Uterus (tissue), 2 donors: ENCODE results near the gene ABAT.

Experiments
- POLR2A ChIP-seq, 2 donors: fragments of 450-650 bp; IDR thresholded peaks; one replicate each; pipeline ENCODE4 v1.6.1; 2016; ENCODE audit warnings: antibody characterized with exemption in 2 of 2, mild to moderate bottlenecking in 1 of 2, moderate library complexity in 1 of 2
- TF ChIP-seq, protein P1 (sequence below), 4 experiments: fragments of 200-600 bp in 2 of 4; fragments of 450-650 bp in 2 of 4; sonication (generic) in 2 of 4; IDR thresholded peaks; one replicate each; pipeline ENCODE4 v1.5.1; 2016 to 2019; ENCODE audit warnings: antibody characterized with exemption in 4 of 4, mild to moderate bottlenecking in 2 of 4, moderate library complexity in 1 of 4

DNA sequence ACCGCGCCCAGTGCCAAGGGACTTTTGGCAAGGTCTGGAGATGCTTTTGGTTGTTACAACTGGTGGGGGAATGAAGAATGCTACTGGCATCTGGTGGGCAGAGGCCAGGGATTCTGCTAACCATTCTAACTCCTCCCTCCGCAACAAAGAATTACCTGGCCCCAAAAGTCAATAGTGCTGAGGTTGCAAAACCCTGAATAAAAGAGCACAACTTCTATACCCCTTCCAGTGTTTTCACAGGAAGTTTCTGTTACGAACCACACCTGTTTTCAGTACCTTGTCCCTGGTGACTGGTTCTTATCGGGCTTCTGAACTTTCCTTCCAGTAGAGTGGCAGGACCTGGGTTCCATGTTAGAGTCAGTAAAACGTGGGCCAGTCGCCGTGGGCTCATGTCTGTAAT is 17.3 kb downstream of the ABAT start:
- TF ChIP-seq, protein P1, sequence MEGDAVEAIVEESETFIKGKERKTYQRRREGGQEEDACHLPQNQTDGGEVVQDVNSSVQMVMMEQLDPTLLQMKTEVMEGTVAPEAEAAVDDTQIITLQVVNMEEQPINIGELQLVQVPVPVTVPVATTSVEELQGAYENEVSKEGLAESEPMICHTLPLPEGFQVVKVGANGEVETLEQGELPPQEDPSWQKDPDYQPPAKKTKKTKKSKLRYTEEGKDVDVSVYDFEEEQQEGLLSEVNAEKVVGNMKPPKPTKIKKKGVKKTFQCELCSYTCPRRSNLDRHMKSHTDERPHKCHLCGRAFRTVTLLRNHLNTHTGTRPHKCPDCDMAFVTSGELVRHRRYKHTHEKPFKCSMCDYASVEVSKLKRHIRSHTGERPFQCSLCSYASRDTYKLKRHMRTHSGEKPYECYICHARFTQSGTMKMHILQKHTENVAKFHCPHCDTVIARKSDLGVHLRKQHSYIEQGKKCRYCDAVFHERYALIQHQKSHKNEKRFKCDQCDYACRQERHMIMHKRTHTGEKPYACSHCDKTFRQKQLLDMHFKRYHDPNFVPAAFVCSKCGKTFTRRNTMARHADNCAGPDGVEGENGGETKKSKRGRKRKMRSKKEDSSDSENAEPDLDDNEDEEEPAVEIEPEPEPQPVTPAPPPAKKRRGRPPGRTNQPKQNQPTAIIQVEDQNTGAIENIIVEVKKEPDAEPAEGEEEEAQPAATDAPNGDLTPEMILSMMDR (IDR thresholded peaks at IDR 0.05), result no peak
- no peak for TF ChIP-seq POLR2A (IDR thresholded peaks at IDR 0.05)
